Measurements from ENCODE around the gene ADGRG1. TPM values are rescaled to one million over a fixed set of nuclear protein-coding genes. Genes with fewer than 3 reads are reported as not detected.

The ADGRG1 gene
- polyA plus RNA-seq, 4 donors = 5.1 to 87.7 (median 80.1) TPM

DNA sequence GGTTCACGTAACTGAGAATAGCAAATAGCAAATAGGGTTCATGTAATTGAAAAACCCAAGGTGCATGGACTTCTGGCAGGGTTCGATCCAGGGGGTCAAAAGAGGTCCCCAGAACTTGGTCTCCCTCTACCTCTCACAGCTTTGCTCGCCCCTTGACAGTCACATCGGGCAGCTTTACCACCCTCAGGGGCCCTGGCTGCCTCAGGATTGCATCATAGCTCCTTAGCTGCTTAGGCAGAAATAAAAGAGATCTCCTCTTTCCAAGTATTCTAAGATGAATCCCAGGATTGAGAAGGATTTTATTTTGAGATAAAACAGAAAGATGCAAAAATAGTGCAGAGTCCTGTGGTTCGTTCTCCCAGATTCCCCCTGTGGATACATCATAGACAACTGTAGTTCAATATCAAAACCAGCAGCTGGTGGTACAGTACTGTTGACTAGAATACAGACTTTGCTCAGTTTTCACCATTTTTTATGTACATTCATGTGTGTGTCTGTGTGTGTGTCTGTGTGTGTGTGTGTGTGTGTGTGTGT is 52.5 kb downstream of the ADGRG1 start:
- DNase-seq (ENCODE audit: low read depth in 4 of 4, low spot score in 3 of 4) = no peak

- DNase-seq (ENCODE audit: low read depth in 4 of 4, low spot score in 3 of 4) = no peak
These were observed 53.7 kb downstream of the ADGRG1 start for GRCh38 chr16:57681950-57682728.

DNA sequence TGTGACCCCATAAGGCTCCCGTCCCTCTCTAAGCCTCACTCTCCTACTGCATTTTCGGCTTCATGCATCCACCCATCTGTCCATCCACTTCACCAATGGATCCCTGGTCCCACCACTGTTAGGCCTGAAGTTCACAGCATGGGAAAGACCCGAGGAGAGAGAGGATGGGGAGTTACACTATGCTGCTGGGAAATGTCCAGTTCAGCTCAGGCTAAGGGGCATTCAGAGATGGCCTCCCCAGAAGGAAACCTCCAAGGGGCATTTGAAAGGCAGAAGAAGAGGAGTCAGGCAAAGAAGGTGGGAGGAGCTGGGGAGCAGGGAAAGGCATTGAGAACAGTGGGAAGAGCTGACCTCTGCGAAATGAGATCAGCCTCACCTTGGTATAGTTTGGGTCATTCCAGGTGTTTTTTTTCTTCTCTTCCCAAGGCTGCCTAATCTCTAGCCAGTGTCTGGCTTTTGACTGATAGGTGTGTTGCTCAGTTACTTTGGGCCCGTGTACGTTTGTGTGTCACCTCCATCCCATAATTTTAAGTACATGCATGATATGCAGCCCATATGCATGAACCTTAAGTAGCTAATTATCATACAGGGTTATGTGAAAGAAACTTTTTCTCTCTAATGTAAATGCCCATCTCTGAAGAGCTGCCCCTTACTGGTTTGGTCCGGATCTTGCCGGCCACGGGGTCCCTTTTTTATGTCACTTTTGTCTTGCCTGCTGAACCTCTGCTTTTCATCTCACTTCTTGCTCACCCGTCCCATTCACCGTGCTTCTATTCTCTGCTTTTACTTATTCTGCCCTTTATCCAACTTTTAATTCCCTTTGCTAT is 54.6 kb downstream of the ADGRG1 start:
- DNase-seq (ENCODE audit: low read depth in 4 of 4, low spot score in 3 of 4) = no peak

DNA sequence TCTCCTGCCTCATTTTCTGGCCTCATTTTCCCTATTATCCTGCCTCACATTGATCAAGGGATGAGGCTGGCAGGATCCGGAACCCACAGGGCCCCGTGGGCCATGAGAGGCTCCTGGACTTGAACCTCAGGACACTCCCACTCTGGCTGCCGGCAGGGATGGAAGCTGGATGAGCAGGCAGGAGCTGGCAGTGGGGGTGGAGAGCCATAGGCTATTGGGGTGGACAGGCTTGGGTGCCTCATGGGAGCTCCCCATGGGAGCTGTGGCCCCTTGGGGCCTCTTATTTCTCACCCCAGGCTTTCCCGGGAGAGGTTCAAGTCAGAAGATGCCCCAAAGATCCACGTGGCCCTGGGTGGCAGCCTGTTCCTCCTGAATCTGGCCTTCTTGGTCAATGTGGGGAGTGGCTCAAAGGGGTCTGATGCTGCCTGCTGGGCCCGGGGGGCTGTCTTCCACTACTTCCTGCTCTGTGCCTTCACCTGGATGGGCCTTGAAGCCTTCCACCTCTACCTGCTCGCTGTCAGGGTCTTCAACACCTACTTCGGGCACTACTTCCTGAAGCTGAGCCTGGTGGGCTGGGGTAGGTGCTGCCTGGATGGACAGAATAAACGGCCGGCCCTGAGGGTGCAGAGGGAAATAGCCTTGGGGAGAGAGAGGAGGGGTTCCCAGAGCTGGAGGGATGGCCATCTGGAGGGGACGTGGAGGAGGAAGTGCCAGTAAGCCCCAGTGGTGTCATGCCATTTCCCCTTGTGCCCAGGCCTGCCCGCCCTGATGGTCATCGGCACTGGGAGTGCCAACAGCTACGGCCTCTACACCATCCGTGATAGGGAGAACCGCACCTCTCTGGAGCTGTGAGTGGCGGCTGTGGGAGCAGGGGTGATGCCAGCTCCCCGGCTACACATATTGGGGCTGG is 55.5 kb downstream of the ADGRG1 start:
- no peak for DNase-seq (ENCODE audit: low read depth in 4 of 4, low spot score in 3 of 4)

- no peak for DNase-seq (ENCODE audit: low read depth in 4 of 4, low spot score in 3 of 4)
These were observed 56.4 kb downstream of the ADGRG1 start for GRCh38 chr16:57684626-57685358.

DNA sequence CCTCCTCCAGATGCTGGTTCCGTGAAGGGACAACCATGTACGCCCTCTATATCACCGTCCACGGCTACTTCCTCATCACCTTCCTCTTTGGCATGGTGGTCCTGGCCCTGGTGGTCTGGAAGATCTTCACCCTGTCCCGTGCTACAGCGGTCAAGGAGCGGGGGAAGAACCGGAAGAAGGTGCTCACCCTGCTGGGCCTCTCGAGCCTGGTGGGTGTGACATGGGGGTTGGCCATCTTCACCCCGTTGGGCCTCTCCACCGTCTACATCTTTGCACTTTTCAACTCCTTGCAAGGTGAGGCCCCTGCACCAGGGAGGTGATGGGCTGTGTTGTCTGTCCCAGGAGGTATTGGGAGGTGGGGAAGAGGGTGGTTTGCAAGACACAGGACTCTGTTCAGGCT is 57.2 kb downstream of the ADGRG1 start:
- no peak for DNase-seq (ENCODE audit: low read depth in 4 of 4, low spot score in 3 of 4)

DNA sequence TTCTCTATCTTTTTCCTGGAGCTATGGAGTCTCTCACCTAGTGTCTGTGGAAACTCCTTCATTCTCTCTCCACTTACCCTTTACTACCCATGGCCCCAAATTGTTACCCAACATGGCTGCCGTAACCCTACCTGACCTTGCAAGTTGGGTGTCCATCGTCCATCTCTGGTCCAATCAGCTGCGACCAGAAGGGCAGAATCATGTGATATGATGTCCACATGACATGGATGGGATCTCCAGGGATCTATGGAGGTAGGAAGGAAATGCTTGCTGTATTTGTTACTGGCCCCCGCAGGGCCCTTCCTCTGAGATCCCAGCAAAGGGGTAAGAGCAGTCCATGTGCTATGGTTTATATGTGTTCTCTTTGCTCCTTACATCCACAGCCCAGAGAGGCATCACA is 58.1 kb downstream of the ADGRG1 start:
- DNase-seq (ENCODE audit: low read depth in 4 of 4, low spot score in 3 of 4) = no peak

DNA sequence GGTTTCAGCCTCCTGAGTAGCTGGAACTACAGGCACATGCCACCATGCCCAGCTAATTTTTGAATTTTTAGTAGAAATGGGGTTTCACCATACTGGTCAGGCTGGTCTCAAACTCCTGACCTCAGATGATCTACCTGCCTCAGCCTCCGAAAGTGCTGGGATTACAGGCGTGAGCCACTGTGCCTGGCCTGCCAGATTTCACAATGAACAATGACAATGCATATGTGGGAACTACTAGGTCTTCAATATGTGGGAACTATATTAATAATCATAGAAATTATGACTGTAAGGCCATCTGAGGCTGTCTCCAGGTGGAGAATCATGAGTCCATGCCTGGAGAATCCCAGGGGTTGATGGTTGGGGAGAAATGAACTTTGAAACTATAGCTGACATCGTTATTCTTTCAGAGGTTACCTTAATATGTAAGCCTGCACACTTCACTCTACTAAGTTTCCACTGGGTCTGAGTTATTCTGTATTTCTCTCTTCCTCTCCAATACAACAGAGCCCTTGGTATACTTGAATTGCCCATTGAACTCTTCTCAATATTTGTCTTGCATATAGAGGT is 59.0 kb downstream of the ADGRG1 start:
- no peak for DNase-seq (ENCODE audit: low read depth in 4 of 4, low spot score in 3 of 4)

DNA sequence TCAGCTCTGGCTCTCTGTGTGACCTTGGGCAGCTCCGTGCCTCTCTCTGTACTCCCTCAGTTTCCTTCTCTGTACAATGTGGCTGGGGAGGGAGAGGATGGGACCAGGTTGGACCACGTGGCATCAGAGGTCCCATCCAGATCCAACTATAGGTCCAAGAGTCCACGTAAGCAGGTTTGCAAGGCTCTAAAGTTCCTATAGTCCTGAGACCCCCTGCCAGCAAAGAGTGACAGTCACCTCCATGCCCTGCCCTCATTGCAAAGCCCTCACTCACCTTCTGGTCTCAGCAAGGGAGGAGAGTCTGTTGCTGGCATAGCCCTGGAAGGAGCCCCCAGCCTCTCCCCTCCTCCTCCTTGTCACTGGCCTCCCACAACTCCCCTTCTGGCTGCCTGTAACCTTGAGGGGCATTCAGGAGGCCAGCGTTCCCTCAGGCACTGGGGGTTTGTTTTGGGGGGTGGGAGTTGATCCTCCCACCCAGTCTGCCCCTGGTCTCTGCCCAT is 60.1 kb downstream of the ADGRG1 start:
- DNase-seq (ENCODE audit: low read depth in 4 of 4, low spot score in 3 of 4) = no peak

DNA sequence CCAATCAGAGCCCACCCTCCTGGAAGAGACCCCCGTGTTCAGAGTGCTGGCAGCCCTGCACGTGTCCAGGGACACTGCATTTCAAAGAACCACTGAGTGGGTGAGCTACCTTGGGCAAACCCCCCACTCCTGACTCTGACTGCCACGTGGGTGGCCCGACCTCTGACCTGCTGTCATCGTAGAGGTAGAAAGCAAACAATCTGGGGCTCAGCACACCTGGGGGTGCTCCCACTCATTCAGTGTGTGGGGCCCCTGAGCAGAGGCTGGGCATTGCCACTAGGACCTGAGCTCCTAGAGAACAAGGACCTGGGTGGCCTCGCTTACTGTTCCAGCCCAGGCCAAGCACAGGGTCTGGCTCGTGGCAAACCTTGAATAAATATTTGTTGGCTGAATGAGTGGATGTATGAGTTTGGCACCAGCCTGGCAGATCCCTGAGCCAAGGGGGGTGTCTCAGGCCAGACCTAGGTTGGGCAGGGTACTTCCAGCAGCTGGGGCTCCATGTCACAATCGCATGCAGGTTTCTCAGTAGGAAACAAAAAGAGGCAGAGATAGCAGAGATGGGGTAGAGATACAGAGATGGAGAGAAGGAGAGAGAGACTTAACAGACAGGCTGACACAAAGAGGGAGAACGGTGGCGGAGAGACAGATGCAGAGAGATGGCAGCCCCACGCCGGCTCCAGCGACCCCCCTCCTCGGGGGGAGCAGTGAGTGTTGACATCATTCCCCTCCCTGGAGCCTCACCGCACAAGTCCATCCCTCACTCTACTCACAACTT is 60.7 kb downstream of the ADGRG1 start:
- no peak for DNase-seq (ENCODE audit: low read depth in 4 of 4, low spot score in 3 of 4)

DNA sequence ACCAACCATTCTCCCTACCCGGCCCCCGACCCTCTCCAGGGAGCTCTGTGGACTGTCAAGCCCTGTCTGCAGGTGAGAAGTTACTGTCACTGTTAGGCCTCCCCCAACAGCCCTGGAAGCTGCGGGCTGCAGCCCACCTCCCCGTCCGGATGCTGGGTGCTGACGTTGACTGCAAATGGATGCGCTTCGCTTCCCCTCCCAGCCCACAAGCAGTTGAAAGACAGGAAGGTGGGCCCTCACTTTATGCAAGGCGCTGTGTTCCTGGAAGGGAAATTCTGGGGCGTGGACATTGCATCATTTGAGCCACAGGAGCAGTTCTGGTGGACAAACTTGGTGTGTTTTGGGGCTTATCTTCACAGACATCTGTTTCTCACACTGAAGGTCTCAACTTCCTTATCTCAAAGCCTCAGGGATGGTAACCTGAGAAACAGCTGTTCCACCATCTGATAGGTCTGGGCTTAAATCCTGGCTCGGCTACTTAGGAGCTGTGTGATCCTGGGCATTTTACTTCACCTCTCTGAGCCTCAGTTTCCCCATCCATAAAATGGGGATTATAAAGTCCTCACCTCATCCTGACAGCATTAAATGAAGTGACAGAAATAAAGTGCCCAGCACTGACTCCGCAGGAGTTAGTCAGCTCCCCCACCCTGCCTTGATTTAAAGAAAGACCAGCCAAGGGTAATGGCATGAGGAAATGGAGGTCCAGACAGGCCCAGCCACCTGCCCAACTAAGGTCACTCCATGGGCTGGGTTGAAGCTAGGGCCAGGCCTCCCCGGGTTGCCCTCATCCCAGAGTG is 61.5 kb downstream of the ADGRG1 start:
- peak in 1 of 4 donors; percentile 21 for DNase-seq (ENCODE audit: low read depth in 4 of 4, low spot score in 3 of 4)

DNA sequence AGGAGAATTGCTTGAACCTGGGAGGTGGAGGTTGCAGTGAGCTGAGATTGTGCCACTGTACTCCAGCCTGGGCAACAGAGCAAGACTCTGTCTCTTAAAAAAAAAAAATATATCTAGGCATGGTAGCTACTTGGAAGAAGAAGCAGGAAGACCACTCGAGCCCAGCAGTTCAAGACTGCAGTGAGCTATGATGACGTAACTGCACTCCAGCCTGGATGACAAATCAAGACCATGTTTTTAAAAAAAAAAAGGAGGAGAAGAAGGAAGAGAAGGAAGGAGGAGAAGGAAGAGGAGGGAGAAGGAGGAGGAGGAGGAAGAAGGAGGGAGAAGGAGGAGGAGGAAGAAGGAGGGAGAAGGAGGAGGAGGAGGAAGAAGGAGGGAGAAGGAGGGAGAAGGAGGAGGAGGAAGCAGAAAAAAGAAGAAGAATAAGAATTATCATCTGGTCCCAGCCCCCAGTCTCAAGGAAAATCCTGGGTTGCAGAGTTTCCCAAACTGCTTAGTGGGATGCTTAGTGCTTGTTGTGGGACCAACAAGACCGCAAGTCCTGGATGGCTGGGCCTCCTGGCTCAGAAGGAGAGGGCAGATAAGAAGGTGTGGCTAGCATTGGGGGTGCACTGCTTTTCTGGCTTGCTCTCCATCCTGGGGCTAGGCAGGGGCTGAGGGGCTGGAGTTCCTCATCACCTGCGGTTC is 62.5 kb downstream of the ADGRG1 start:
- DNase-seq (ENCODE audit: low read depth in 4 of 4, low spot score in 3 of 4) = no peak

DNA sequence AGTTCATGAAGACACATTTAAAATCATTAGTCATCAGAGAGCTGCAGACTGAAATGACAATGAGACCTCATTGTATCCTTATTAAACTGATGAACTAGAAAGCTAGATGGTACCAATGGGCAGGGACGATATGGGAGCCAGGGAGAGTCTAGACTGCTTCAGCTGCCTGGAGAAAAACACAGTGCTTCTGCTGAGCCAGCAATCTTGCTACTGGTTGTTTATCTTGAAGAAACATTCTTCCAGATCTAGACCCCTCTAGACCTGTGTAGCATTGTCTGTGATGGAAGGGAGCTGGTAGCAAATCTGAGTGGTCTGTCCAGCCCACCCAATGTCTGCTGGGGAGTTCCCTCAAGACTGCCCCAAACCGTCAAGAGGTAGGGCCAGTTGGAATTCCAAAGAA is 64.2 kb downstream of the ADGRG1 start:
- no peak for DNase-seq (ENCODE audit: low read depth in 4 of 4, low spot score in 3 of 4)

DNA sequence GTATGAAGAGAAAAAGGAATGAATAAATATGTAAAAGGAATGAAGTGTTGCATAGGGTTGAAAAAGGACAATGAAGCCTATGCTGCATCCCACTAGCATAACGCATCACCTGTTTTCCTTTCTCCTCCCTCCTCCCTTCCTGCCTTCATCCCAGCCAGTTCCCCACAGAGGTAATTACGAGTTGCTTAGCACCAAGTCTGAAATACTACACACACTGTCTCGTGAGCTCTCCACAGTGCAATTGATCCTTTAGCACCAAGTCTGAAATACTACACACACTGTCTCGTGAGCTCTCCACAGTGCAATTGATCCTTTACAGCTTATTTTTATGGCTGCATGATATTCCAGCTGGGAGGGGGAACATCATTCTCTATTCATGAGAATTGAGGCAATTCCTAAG is 65.1 kb downstream of the ADGRG1 start:
- no peak for DNase-seq (ENCODE audit: low read depth in 4 of 4, low spot score in 3 of 4)

DNA sequence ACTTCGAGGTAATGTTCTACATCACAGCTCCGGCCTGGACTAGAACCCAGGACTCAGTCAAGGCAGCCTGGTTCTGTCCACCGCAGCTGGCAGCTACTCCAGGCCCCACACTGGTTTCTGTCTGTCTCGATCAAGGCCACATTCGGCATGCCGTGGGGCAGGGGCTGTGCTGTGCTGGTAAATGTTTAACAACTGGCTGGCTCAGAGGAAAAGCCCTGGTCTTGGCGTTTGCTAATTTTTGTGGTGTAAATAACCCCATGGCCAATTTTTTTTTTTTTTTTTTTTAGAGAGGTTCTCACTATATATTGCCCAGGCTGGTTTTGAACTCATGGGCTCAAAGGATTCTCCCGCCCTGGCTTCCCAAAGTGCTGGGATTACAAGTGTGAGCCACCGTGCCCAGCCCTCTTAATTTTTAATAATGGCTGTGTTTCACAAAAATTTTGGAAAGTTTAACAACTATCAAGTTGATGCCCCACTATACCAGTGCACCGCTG is 65.8 kb downstream of the ADGRG1 start:
- DNase-seq (ENCODE audit: low read depth in 4 of 4, low spot score in 3 of 4) = no peak

DNA sequence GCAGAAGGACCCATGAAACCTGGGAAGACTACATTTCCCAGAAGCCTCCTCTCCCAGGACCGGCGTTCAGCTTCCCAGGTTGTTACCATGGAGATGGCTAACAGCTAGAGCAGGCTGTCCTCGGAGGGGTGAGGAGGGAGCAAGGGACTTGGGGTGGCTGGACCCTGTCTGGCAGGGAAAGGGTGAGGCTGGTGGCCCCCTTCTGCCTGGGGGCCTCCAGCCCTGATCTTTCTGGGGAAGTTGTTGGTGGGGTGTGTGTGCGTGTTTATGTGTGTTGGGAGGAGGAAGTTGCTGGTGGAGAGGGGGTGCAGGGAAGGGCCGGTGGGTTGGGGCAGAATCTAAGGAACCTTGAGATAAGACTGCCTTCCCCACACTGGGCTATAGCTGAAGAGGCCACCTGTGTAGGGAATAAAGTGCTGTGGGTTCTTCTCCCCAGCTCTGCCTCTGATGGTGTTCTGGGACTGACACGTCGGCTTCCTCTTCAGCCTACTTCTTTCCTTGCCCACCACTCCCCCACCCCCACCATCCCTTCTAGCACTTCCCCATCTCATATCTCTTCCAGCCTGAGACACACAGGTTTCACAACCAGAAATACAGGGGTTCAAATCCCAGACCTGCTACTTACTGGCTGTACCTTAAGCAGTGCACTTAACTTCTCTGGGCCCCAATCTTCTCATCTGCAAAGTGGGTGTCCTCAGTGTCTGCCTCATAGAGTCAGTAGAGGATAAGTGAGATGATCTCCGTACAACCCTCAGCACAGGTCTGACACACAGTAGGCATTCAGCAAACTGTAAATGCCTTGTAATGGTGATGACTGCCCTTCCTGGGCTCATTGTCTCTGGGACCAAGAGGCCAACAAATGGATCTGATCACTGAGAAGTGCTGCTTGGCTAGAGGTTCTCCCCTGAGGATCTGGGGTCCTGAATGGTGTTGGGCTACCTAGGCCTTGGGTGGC is 66.6 kb downstream of the ADGRG1 start, which contains the start of gene DRC7:
TSS of gene DRC7 (plus strand) at position 82 of the 955 bp plus-strand sequence. CDS start 3,144 bp downstream, outside the sequence.
- DNase-seq (ENCODE audit: low read depth in 4 of 4, low spot score in 3 of 4) = peak in 3 of 4 donors; percentile 45 to 57 (median 48)
